Activated T-helper 2 cell treated with anti-CD3 and anti-CD28 coated beads, Interferon-gamma antibody, Interleukin-2, Interleukin-4, amounts not matched to agents 10 μg/mL and 5 μg/mL and 100 μg/mL, durations not matched to agents 14 hours and 24 hours and 36 hours (primary cell): ENCODE results near the gene CHST3. TPM values are rescaled to one million over a fixed set of nuclear protein-coding genes. Genes with fewer than 3 reads are reported as not detected.
"Not testable (repeated sequence)": the region's sequence is repeated elsewhere in the genome, so short reads cannot be mapped to it uniquely, and the experiment has no call there.

Source experiments
- DNase-seq: peaks from one replicate; pipeline ENCODE4 v3.0.0; 2021; ENCODE audit warnings: low spot score
- H3K27ac Mint-ChIP-seq: one replicate; pipeline ENCODE4 v1.8.0; 2021; ENCODE audit warnings: mixed read lengths
- H3K27me3 Mint-ChIP-seq: one replicate; pipeline ENCODE4 v1.8.0; 2021; ENCODE audit warnings: low read depth, mixed read lengths
- H3K36me3 Mint-ChIP-seq: one replicate; pipeline ENCODE4 v1.8.0; 2021; ENCODE audit warnings: low read depth, mixed read lengths
- H3K4me1 Mint-ChIP-seq: one replicate; pipeline ENCODE4 v1.8.0; 2021; ENCODE audit warnings: low read depth, mixed read lengths
- H3K4me3 Mint-ChIP-seq: one replicate; pipeline ENCODE4 v1.8.0; 2021; ENCODE audit warnings: low read depth, mild to moderate bottlenecking, moderate library complexity, mixed read lengths
- H3K9me3 Mint-ChIP-seq: one replicate; pipeline ENCODE4 v1.8.0; 2021; ENCODE audit warnings: mixed read lengths
- intact Hi-C: fragments of 100-400 bp; cut with micrococcal nuclease; formaldehyde crosslinking; loops from one replicate; pipeline ENCODE4 v1.15.1; 2023
- total RNA-seq: library from RNA; stranded (reverse); gene quantifications from 2 replicates; pipeline ENCODE4 v1.2.3, GENCODE V29; 2022

CHST3 gene
- 0.52 and 0.62 TPM in 2 replicates for total RNA-seq

GRCh38 chr10:71964098-71964742 lies at the start of gene CHST3:
CHST3 (plus strand) TSS chr10:71964395; CDS start chr10:72005843, 41,448 bp downstream.
- Mint-ChIP-seq H3K27me3 (peaks cover 53% of the 10 kb centered on the region), H3K4me3 (peak within 1 kb of the TSS; percentile 69), H3K36me3 (no peaks in the 10 kb centered on the region), H3K9me3 (no peaks in the 10 kb centered on the region), H3K4me1 (peaks cover 8% of the 10 kb centered on the region), H3K27ac (no peak within 1 kb of the TSS)
- intact Hi-C loops, result loop anchor here (10.0 kb wide), 1 partner anchor 251 kb away; the partner anchor contains the start of genes ANAPC16 and ASCC1
- no peak for DNase-seq

- no peak overlapping the region for H3K4me3 Mint-ChIP-seq
- intact Hi-C loops, result no loop called here
- H3K9me3 Mint-ChIP-seq, result no peaks in the 10 kb centered on the region
- no peak overlapping the region for H3K27ac Mint-ChIP-seq
- no peaks in the 10 kb centered on the region for H3K36me3 Mint-ChIP-seq
- H3K27me3 Mint-ChIP-seq, result no peaks in the 10 kb centered on the region
- DNase-seq, result no peak
- peaks cover 3% of the 10 kb centered on the region for H3K4me1 Mint-ChIP-seq
Measured at GRCh38 chr10:71916827-71917226, 47.4 kb upstream of the CHST3 start.

GRCh38 chr10:71918992-71919391 lies 45.2 kb upstream of the CHST3 start:
- H3K36me3 Mint-ChIP-seq, result no peaks in the 10 kb centered on the region
- H3K27ac Mint-ChIP-seq, result no peak overlapping the region
- H3K27me3 Mint-ChIP-seq, result peaks cover 2% of the 10 kb centered on the region
- peaks cover 3% of the 10 kb centered on the region for H3K4me1 Mint-ChIP-seq
- no peak for DNase-seq
- intact Hi-C loops, result no loop called here
- no peaks in the 10 kb centered on the region for H3K9me3 Mint-ChIP-seq
- no peak overlapping the region for H3K4me3 Mint-ChIP-seq

- H3K27ac Mint-ChIP-seq, intact Hi-C loops, H3K9me3 Mint-ChIP-seq, H3K4me3 Mint-ChIP-seq, H3K4me1 Mint-ChIP-seq, H3K27me3 Mint-ChIP-seq, DNase-seq, H3K36me3 Mint-ChIP-seq: not testable (repeated sequence)
Measured at GRCh38 chr10:71919956-71920539, 44.1 kb upstream of the CHST3 start.

- Mint-ChIP-seq H3K4me1 (peaks cover 3% of the 10 kb centered on the region), H3K36me3 (no peaks in the 10 kb centered on the region), H3K27ac (no peak overlapping the region), H3K27me3 (peaks cover 2% of the 10 kb centered on the region), H3K9me3 (no peaks in the 10 kb centered on the region), H3K4me3 (no peak overlapping the region)
- intact Hi-C loops, result no loop called here
- no peak for DNase-seq
Measured at GRCh38 chr10:71920540-71921323, 43.5 kb upstream of the CHST3 start.

GRCh38 chr10:71921324-71922027 lies 42.7 kb upstream of the CHST3 start:
- Mint-ChIP-seq H3K4me1 (peaks cover 3% of the 10 kb centered on the region), H3K27ac (no peak overlapping the region), H3K9me3 (no peaks in the 10 kb centered on the region), H3K27me3 (peaks cover 2% of the 10 kb centered on the region), H3K4me3 (no peak overlapping the region), H3K36me3 (no peaks in the 10 kb centered on the region)
- DNase-seq, result no peak
- intact Hi-C loops, result no loop called here

- Mint-ChIP-seq H3K36me3 (no peaks in the 10 kb centered on the region), H3K27me3 (peaks cover 9% of the 10 kb centered on the region), H3K4me1 (peaks cover 3% of the 10 kb centered on the region), H3K9me3 (no peaks in the 10 kb centered on the region), H3K4me3 (no peak overlapping the region), H3K27ac (no peak overlapping the region)
- intact Hi-C loops, result no loop called here
- no peak for DNase-seq
Measured at GRCh38 chr10:71923138-71923692, 41.0 kb upstream of the CHST3 start.

- Mint-ChIP-seq H3K27ac (no peak overlapping the region), H3K4me1 (peaks cover 3% of the 10 kb centered on the region), H3K9me3 (no peaks in the 10 kb centered on the region), H3K36me3 (no peaks in the 10 kb centered on the region), H3K27me3 (peaks cover 11% of the 10 kb centered on the region), H3K4me3 (no peak overlapping the region)
- intact Hi-C loops, result no loop called here
- no peak for DNase-seq
Measured at GRCh38 chr10:71924771-71925170, 39.4 kb upstream of the CHST3 start.

GRCh38 chr10:71927159-71927558 lies 37.0 kb upstream of the CHST3 start:
- Mint-ChIP-seq H3K4me3 (no peak overlapping the region), H3K27ac (no peak overlapping the region), H3K36me3 (peaks cover 3% of the 10 kb centered on the region), H3K9me3 (peaks cover 3% of the 10 kb centered on the region), H3K27me3 (peaks cover 9% of the 10 kb centered on the region), H3K4me1 (no peaks in the 10 kb centered on the region)
- no peak for DNase-seq
- intact Hi-C loops, result no loop called here

GRCh38 chr10:71927776-71928592 lies 36.2 kb upstream of the CHST3 start:
- intact Hi-C loops, result no loop called here
- Mint-ChIP-seq H3K27ac (no peak overlapping the region), H3K4me3 (no peak overlapping the region), H3K4me1 (no peaks in the 10 kb centered on the region), H3K36me3 (peaks cover 4% of the 10 kb centered on the region), H3K9me3 (peaks cover 6% of the 10 kb centered on the region), H3K27me3 (peaks cover 9% of the 10 kb centered on the region)
- DNase-seq, result no peak

GRCh38 chr10:71931295-71931694 lies 32.9 kb upstream of the CHST3 start:
- no peak overlapping the region for H3K27ac Mint-ChIP-seq
- H3K4me3 Mint-ChIP-seq, result no peak overlapping the region
- peaks cover 16% of the 10 kb centered on the region for H3K36me3 Mint-ChIP-seq
- DNase-seq, result no peak
- intact Hi-C loops, result no loop called here
- H3K4me1 Mint-ChIP-seq, result peaks cover 11% of the 10 kb centered on the region
- H3K9me3 Mint-ChIP-seq, result peaks cover 20% of the 10 kb centered on the region
- peaks cover 9% of the 10 kb centered on the region for H3K27me3 Mint-ChIP-seq

- peaks cover 20% of the 10 kb centered on the region for H3K36me3 Mint-ChIP-seq
- no peak overlapping the region for H3K4me3 Mint-ChIP-seq
- H3K4me1 Mint-ChIP-seq, result peaks cover 11% of the 10 kb centered on the region
- peaks cover 32% of the 10 kb centered on the region for H3K9me3 Mint-ChIP-seq
- peak; percentile 32 for DNase-seq
- H3K27ac Mint-ChIP-seq, result peak overlapping the region; percentile 73
- H3K27me3 Mint-ChIP-seq, result peaks cover 3% of the 10 kb centered on the region
- intact Hi-C loops, result loop anchor here (2.0 kb wide), 1 partner anchor 37 kb away; no protein-coding TSS in a partner anchor
Measured at GRCh38 chr10:71933651-71934050, 30.5 kb upstream of the CHST3 start.
